ENCODE results near the gene FAM210A. TPM values are rescaled to one million over a fixed set of nuclear protein-coding genes. Genes with fewer than 3 reads are reported as not detected.
"Not testable (repeated sequence)": the region's sequence is repeated elsewhere in the genome, so short reads cannot be mapped to it uniquely, and the experiment has no call there.

Gene FAM210A, protein sequence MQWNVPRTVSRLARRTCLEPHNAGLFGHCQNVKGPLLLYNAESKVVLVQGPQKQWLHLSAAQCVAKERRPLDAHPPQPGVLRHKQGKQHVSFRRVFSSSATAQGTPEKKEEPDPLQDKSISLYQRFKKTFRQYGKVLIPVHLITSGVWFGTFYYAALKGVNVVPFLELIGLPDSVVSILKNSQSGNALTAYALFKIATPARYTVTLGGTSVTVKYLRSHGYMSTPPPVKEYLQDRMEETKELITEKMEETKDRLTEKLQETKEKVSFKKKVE
- total RNA-seq: 8.6 TPM

DNA sequence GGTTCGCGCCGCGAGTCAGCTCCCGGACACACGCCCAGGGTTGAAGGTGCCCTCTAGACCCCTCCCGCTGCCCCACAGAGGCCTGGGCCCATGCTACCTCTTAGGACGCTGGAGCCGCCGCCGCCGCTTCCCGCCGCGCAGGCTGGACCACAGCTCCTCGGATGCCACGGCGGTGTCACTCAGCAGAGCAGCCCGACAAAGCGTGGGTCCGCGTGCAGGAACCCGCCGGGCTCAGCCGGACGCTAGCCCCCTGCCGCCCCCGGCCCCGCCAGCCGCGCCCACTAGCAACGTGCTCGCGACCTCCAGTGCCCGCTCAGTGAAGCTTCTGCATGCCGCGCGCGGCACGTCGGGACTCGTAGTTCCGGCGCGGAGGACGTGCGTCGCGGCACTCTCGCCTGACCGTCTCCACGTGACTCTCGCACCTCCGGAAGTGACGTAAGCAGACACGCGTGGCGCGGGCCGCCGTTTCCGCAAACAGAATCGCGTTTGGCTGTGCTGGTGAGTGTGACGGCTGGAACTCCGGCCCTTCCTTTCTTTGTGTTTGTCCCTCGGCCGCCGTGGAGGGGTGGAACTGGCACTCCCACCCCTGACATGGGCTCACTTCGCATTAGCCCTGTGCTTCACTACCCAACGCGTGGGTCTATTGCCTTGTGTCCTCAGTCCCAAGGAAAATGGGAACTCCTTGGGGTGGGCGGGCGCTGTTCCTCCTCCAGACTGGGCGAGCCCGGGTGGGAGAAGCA, at the start of gene FAM210A, which contains the start of gene RNMT:
FAM210A (minus strand) TSS at position 327 of the 740 bp plus-strand sequence. CDS start 44,481 bp downstream, outside the sequence.
RNMT (plus strand) TSS at position 442 of the 740 bp plus-strand sequence. CDS start 4,845 bp downstream, outside the sequence.
- Histone ChIP-seq H3K4me3 (ENCODE audit: low read length) (peak within 1 kb of the TSS; percentile 69), H3K27me3 (ENCODE audit: insufficient read depth, low read length) (no peaks in the 10 kb centered on the region), H3K4me1 (ENCODE audit: insufficient read depth, low read length) (peaks cover 31% of the 10 kb centered on the region), H3K9me3 (ENCODE audit: low read depth, low read length) (no peaks in the 10 kb centered on the region)

GRCh38 chr18:13775058-13775457, 48.7 kb upstream of the FAM210A start:
- Histone ChIP-seq H3K27me3 (ENCODE audit: insufficient read depth, low read length) (peaks cover 3% of the 10 kb centered on the region), H3K4me1 (ENCODE audit: insufficient read depth, low read length) (no peaks in the 10 kb centered on the region), H3K4me3 (ENCODE audit: low read length) (no peak overlapping the region), H3K9me3 (ENCODE audit: low read depth, low read length) (peaks cover under 1% of the 10 kb centered on the region)

GRCh38 chr18:13762690-13763439, 36.5 kb upstream of the FAM210A start:
- Histone ChIP-seq H3K9me3 (ENCODE audit: low read depth, low read length) (peaks cover 15% of the 10 kb centered on the region), H3K4me1 (ENCODE audit: insufficient read depth, low read length) (no peaks in the 10 kb centered on the region), H3K27me3 (ENCODE audit: insufficient read depth, low read length) (no peaks in the 10 kb centered on the region), H3K4me3 (ENCODE audit: low read length) (no peak overlapping the region)

GRCh38 chr18:13760047-13760446, 33.7 kb upstream of the FAM210A start:
- Histone ChIP-seq H3K27me3 (ENCODE audit: insufficient read depth, low read length) (no peaks in the 10 kb centered on the region), H3K4me1 (ENCODE audit: insufficient read depth, low read length) (no peaks in the 10 kb centered on the region), H3K4me3 (ENCODE audit: low read length) (no peak overlapping the region), H3K9me3 (ENCODE audit: low read depth, low read length) (no peaks in the 10 kb centered on the region)

DNA sequence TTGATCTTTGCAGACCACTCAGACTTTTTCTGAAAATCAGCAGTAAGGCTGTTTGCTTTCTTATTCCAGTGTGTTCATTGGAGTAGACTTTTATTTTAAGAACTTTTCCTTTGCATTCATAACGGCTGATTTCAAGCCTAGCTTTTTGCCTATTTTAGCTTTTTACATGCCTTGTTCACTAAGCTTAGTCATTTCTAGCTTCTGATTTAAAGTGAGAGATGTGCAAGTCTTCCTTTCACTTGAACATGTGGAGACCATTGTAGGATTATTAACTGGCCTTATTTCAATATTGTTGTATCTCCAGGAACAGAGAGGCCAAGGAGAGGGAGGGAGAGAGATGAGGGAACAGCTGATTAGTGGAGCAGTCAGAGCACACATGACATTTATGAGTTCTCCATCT, 32.3 kb upstream of the FAM210A start:
- Histone ChIP-seq H3K4me3 (ENCODE audit: low read length) (no peak overlapping the region), H3K27me3 (ENCODE audit: insufficient read depth, low read length) (no peaks in the 10 kb centered on the region), H3K9me3 (ENCODE audit: low read depth, low read length) (no peaks in the 10 kb centered on the region), H3K4me1 (ENCODE audit: insufficient read depth, low read length) (no peaks in the 10 kb centered on the region)

- Histone ChIP-seq H3K9me3 (ENCODE audit: low read depth, low read length) (no peaks in the 10 kb centered on the region), H3K4me3 (ENCODE audit: low read length) (no peak overlapping the region), H3K4me1 (ENCODE audit: insufficient read depth, low read length) (no peaks in the 10 kb centered on the region), H3K27me3 (ENCODE audit: insufficient read depth, low read length) (no peaks in the 10 kb centered on the region)
Observed at GRCh38 chr18:13756671-13757070, 30.3 kb upstream of the FAM210A start.

GRCh38 chr18:13756261-13756660, 29.9 kb upstream of the FAM210A start:
- Histone ChIP-seq H3K4me3 (ENCODE audit: low read length) (no peak overlapping the region), H3K4me1 (ENCODE audit: insufficient read depth, low read length) (no peaks in the 10 kb centered on the region), H3K9me3 (ENCODE audit: low read depth, low read length) (no peaks in the 10 kb centered on the region), H3K27me3 (ENCODE audit: insufficient read depth, low read length) (no peaks in the 10 kb centered on the region)

DNA sequence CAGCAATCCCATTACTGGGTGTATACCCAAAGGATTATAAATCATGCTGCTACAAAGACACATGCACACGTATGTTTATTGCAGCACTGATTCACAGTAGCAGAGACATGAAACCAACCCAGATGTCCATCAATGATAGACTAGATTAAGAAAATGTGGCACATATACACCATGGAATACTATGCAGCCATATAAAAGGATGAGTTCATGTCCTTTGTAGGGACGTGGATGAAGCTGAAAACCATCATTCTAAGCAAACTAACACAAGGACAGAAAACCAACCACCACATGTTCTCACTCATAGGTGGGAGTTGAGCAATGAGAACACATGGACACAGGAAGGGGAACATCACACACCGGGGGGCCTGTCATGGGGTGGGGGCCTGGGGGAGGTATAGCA, 25.2 kb upstream of the FAM210A start:
- H3K27me3 ChIP-seq (ENCODE audit: insufficient read depth, low read length); H3K9me3 ChIP-seq (ENCODE audit: low read depth, low read length); H3K4me1 ChIP-seq (ENCODE audit: insufficient read depth, low read length); H3K4me3 ChIP-seq (ENCODE audit: low read length): not testable (repeated sequence)

GRCh38 chr18:13746633-13747032, 20.3 kb upstream of the FAM210A start:
- no peaks in the 10 kb centered on the region for H3K27me3 ChIP-seq (ENCODE audit: insufficient read depth, low read length)
- no peak overlapping the region for H3K4me3 ChIP-seq (ENCODE audit: low read length)
- H3K9me3 ChIP-seq (ENCODE audit: low read depth, low read length): no peaks in the 10 kb centered on the region

GRCh38 chr18:13745696-13746095, 19.3 kb upstream of the FAM210A start:
- Histone ChIP-seq H3K4me1 (ENCODE audit: insufficient read depth, low read length) (no peaks in the 10 kb centered on the region), H3K4me3 (ENCODE audit: low read length) (no peak overlapping the region), H3K9me3 (ENCODE audit: low read depth, low read length) (no peaks in the 10 kb centered on the region), H3K27me3 (ENCODE audit: insufficient read depth, low read length) (no peaks in the 10 kb centered on the region)

More at GRCh38 chr18:13746633-13747032, 20.3 kb upstream of the FAM210A start:
- H3K4me1 ChIP-seq (ENCODE audit: insufficient read depth, low read length): no peaks in the 10 kb centered on the region

- no peaks in the 10 kb centered on the region for H3K4me1 ChIP-seq (ENCODE audit: insufficient read depth, low read length)
- H3K4me3 ChIP-seq (ENCODE audit: low read length): no peak overlapping the region
- H3K27me3 ChIP-seq (ENCODE audit: insufficient read depth, low read length): no peaks in the 10 kb centered on the region
- H3K9me3 ChIP-seq (ENCODE audit: low read depth, low read length): no peaks in the 10 kb centered on the region
Observed at GRCh38 chr18:13735681-13736080, 9.3 kb upstream of the FAM210A start.

DNA sequence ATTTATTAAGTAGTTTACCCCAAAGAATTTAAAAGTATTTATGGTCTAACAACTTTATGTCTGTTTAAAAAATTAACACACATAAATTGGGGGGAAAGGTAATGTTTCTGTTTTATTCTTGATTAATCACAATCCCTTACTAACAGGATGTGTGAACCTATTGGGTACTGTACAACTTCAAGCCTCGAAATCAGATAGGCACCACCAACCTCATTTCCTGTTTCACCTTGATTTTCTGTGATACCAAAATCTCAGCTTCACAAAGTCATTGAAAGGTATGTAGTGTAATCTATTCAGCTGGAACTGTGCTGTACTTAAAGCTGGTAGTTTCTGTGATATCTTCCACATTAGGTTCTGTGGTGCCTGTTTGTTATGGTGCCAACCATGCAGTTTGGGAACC, 4.1 kb upstream of the FAM210A start:
- H3K4me1 ChIP-seq (ENCODE audit: insufficient read depth, low read length): peaks cover 26% of the 10 kb centered on the region
- no peaks in the 10 kb centered on the region for H3K27me3 ChIP-seq (ENCODE audit: insufficient read depth, low read length)
- H3K9me3 ChIP-seq (ENCODE audit: low read depth, low read length): no peaks in the 10 kb centered on the region
- H3K4me3 ChIP-seq (ENCODE audit: low read length): no peak overlapping the region

DNA sequence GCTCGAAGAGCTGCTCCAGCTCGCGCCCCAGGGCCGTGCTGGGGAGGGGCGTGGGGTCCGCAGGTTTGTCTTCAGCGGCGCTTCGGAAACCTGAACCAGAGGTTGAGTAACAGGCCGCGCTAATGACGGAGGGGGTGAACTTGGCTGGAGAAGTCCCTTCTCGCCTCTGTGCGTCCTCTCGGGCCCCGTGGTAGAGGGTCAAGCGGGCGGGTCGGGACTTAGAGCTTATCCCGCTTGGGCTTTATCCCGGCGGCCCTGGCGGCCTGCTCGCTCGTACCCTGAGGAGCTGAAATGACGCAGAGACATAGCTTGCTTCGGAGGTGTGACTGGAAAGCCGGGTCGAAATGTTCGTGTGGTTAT, 594 bp upstream of the FAM210A start:
- H3K27me3 ChIP-seq (ENCODE audit: insufficient read depth, low read length): no peaks in the 10 kb centered on the region
- peak overlapping the region; percentile 69 for H3K4me3 ChIP-seq (ENCODE audit: low read length)
- H3K9me3 ChIP-seq (ENCODE audit: low read depth, low read length): no peaks in the 10 kb centered on the region
- peaks cover 31% of the 10 kb centered on the region for H3K4me1 ChIP-seq (ENCODE audit: insufficient read depth, low read length)

GRCh38 chr18:13725566-13726231, 659 bp downstream of the FAM210A start:
- Histone ChIP-seq H3K4me3 (ENCODE audit: low read length) (peak overlapping the region; percentile 69), H3K27me3 (ENCODE audit: insufficient read depth, low read length) (no peaks in the 10 kb centered on the region), H3K9me3 (ENCODE audit: low read depth, low read length) (no peaks in the 10 kb centered on the region), H3K4me1 (ENCODE audit: insufficient read depth, low read length) (peaks cover 31% of the 10 kb centered on the region)

DNA sequence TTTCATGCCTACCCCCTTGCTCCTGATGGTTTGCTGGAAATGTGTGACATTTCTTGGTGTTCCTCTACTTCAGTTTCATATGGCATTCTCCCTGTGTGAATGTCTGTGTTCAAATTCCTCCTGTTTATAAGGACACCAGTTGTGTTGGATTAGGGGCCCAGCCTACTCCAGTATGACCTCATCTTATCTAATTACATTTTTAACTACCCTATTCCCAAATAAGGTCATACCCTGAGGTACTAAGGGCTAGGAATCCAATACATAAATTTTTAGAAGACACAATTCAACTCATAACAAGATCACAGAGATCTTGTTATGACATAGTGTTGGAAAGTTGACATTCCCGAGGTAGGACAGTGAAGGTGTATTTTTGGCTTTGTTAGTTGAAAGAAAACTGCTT, 5.5 kb downstream of the FAM210A start:
- H3K4me1 ChIP-seq (ENCODE audit: insufficient read depth, low read length): peaks cover 9% of the 10 kb centered on the region
- no peaks in the 10 kb centered on the region for H3K27me3 ChIP-seq (ENCODE audit: insufficient read depth, low read length)
- no peak overlapping the region for H3K4me3 ChIP-seq (ENCODE audit: low read length)
- H3K9me3 ChIP-seq (ENCODE audit: low read depth, low read length): no peaks in the 10 kb centered on the region
